ENCODE results near the gene JAKMIP3. TPM values are rescaled to one million over a fixed set of nuclear protein-coding genes. Genes with fewer than 3 reads are reported as not detected.

Gene JAKMIP3
- total RNA-seq, 2 experiments from 2014 or later = 0.40 to 0.52 TPM

GRCh38 chr10:132047575-132048293 is 18.0 kb upstream of the JAKMIP3 start:
- CTCF ChIA-PET = no interaction called here
- Mint-ChIP-seq H3K36me3 (ENCODE audit: low read depth) (no peaks in the 10 kb centered on the region), H3K27ac (no peak overlapping the region), H3K27me3 (ENCODE audit: low read depth) (peaks cover 24% of the 10 kb centered on the region), H3K4me1 (ENCODE audit: low read depth) (no peaks in the 10 kb centered on the region), H3K9me3 (peaks cover 5% of the 10 kb centered on the region), H3K4me3 (no peak overlapping the region)
- no peak for DNase-seq
- intact Hi-C loops (cut with micrococcal nuclease) = no loop called here

GRCh38 chr10:132048294-132048667 is 17.5 kb upstream of the JAKMIP3 start:
- no peak overlapping the region for H3K27ac Mint-ChIP-seq
- no peak overlapping the region for H3K4me3 Mint-ChIP-seq
- no peaks in the 10 kb centered on the region for H3K36me3 Mint-ChIP-seq (ENCODE audit: low read depth)
- peaks cover 26% of the 10 kb centered on the region for H3K27me3 Mint-ChIP-seq (ENCODE audit: low read depth)
- DNase-seq = no peak
- peaks cover 9% of the 10 kb centered on the region for H3K9me3 Mint-ChIP-seq
- no peaks in the 10 kb centered on the region for H3K4me1 Mint-ChIP-seq (ENCODE audit: low read depth)
- CTCF ChIA-PET = no interaction called here
- intact Hi-C loops (cut with micrococcal nuclease) = no loop called here

- H3K4me1 Mint-ChIP-seq (ENCODE audit: low read depth) = no peaks in the 10 kb centered on the region
- intact Hi-C loops (cut with micrococcal nuclease) = no loop called here
Measured at GRCh38 chr10:132050191-132050590, 15.6 kb upstream of the JAKMIP3 start.

GRCh38 chr10:132052124-132052523 is 13.6 kb upstream of the JAKMIP3 start:
- Mint-ChIP-seq H3K36me3 (ENCODE audit: low read depth) (no peaks in the 10 kb centered on the region), H3K4me3 (no peak overlapping the region), H3K27ac (no peak overlapping the region), H3K9me3 (peaks cover 12% of the 10 kb centered on the region), H3K4me1 (ENCODE audit: low read depth) (no peaks in the 10 kb centered on the region), H3K27me3 (ENCODE audit: low read depth) (peaks cover 23% of the 10 kb centered on the region)
- intact Hi-C loops (cut with micrococcal nuclease) = no loop called here
- CTCF ChIA-PET = no interaction called here
- DNase-seq = no peak

More at GRCh38 chr10:132050191-132050590, 15.6 kb upstream of the JAKMIP3 start:
- Mint-ChIP-seq H3K27ac (no peak overlapping the region), H3K27me3 (ENCODE audit: low read depth) (peaks cover 20% of the 10 kb centered on the region), H3K9me3 (peaks cover 12% of the 10 kb centered on the region), H3K4me3 (no peak overlapping the region), H3K36me3 (ENCODE audit: low read depth) (no peaks in the 10 kb centered on the region)
- DNase-seq = no peak
- CTCF ChIA-PET = no interaction called here

GRCh38 chr10:132054564-132054963 is 11.2 kb upstream of the JAKMIP3 start:
- CTCF ChIA-PET = no interaction called here
- no peak overlapping the region for H3K27ac Mint-ChIP-seq
- H3K9me3 Mint-ChIP-seq = peaks cover 12% of the 10 kb centered on the region
- no peaks in the 10 kb centered on the region for H3K36me3 Mint-ChIP-seq (ENCODE audit: low read depth)
- peaks cover 20% of the 10 kb centered on the region for H3K27me3 Mint-ChIP-seq (ENCODE audit: low read depth)
- intact Hi-C loops (cut with micrococcal nuclease) = no loop called here
- H3K4me1 Mint-ChIP-seq (ENCODE audit: low read depth) = no peaks in the 10 kb centered on the region
- no peak for DNase-seq
- no peak overlapping the region for H3K4me3 Mint-ChIP-seq

GRCh38 chr10:132055616-132056015 is 10.1 kb upstream of the JAKMIP3 start:
- Mint-ChIP-seq H3K4me1 (ENCODE audit: low read depth) (no peaks in the 10 kb centered on the region), H3K27me3 (ENCODE audit: low read depth) (peaks cover 16% of the 10 kb centered on the region), H3K9me3 (peaks cover 12% of the 10 kb centered on the region), H3K36me3 (ENCODE audit: low read depth) (no peaks in the 10 kb centered on the region), H3K27ac (no peak overlapping the region), H3K4me3 (no peak overlapping the region)
- CTCF ChIA-PET = interaction anchor here (0.6 kb wide), 1 partner anchor 169 kb away, joined by 3 read pairs; no protein-coding TSS in a partner anchor
- no peak for DNase-seq
- intact Hi-C loops (cut with micrococcal nuclease) = no loop called here

GRCh38 chr10:132056663-132057062 is 9.1 kb upstream of the JAKMIP3 start:
- Mint-ChIP-seq H3K4me1 (ENCODE audit: low read depth) (no peaks in the 10 kb centered on the region), H3K27ac (no peak overlapping the region), H3K36me3 (ENCODE audit: low read depth) (no peaks in the 10 kb centered on the region), H3K27me3 (ENCODE audit: low read depth) (peaks cover 16% of the 10 kb centered on the region), H3K9me3 (peaks cover 12% of the 10 kb centered on the region), H3K4me3 (no peak overlapping the region)
- DNase-seq = no peak
- intact Hi-C loops (cut with micrococcal nuclease) = no loop called here
- CTCF ChIA-PET = no interaction called here

GRCh38 chr10:132057191-132057681 is 8.5 kb upstream of the JAKMIP3 start:
- Mint-ChIP-seq H3K36me3 (ENCODE audit: low read depth) (no peaks in the 10 kb centered on the region), H3K4me1 (ENCODE audit: low read depth) (no peaks in the 10 kb centered on the region), H3K4me3 (no peak overlapping the region), H3K27ac (no peak overlapping the region), H3K27me3 (ENCODE audit: low read depth) (peaks cover 16% of the 10 kb centered on the region), H3K9me3 (peaks cover 10% of the 10 kb centered on the region)
- intact Hi-C loops (cut with micrococcal nuclease) = no loop called here
- CTCF ChIA-PET = no interaction called here
- DNase-seq = no peak

- intact Hi-C loops (cut with micrococcal nuclease) = no loop called here
- H3K9me3 Mint-ChIP-seq = peaks cover 4% of the 10 kb centered on the region
- no peaks in the 10 kb centered on the region for H3K4me1 Mint-ChIP-seq (ENCODE audit: low read depth)
- H3K27me3 Mint-ChIP-seq (ENCODE audit: low read depth) = peaks cover 14% of the 10 kb centered on the region
- H3K4me3 Mint-ChIP-seq = no peak overlapping the region
- H3K36me3 Mint-ChIP-seq (ENCODE audit: low read depth) = no peaks in the 10 kb centered on the region
- no peak for DNase-seq
- no peak overlapping the region for H3K27ac Mint-ChIP-seq
- CTCF ChIA-PET = no interaction called here
Measured at GRCh38 chr10:132058111-132058745, 7.5 kb upstream of the JAKMIP3 start.

- intact Hi-C loops (cut with micrococcal nuclease) = no loop called here
- no peak for DNase-seq
- no peak overlapping the region for H3K4me3 Mint-ChIP-seq
- CTCF ChIA-PET = interaction anchor here (0.7 kb wide), 1 partner anchor 173 kb away, joined by 3 read pairs; no protein-coding TSS in a partner anchor
- H3K27ac Mint-ChIP-seq = no peak overlapping the region
- H3K36me3 Mint-ChIP-seq (ENCODE audit: low read depth) = no peaks in the 10 kb centered on the region
- peaks cover 13% of the 10 kb centered on the region for H3K27me3 Mint-ChIP-seq (ENCODE audit: low read depth)
- H3K4me1 Mint-ChIP-seq (ENCODE audit: low read depth) = no peaks in the 10 kb centered on the region
- H3K9me3 Mint-ChIP-seq = no peaks in the 10 kb centered on the region
Measured at GRCh38 chr10:132058793-132059759, 6.7 kb upstream of the JAKMIP3 start.

- no peaks in the 10 kb centered on the region for H3K9me3 Mint-ChIP-seq
- H3K36me3 Mint-ChIP-seq (ENCODE audit: low read depth) = no peaks in the 10 kb centered on the region
- no peak overlapping the region for H3K4me3 Mint-ChIP-seq
- intact Hi-C loops (cut with micrococcal nuclease) = no loop called here
- H3K4me1 Mint-ChIP-seq (ENCODE audit: low read depth) = no peaks in the 10 kb centered on the region
- no peak overlapping the region for H3K27ac Mint-ChIP-seq
- CTCF ChIA-PET = interaction anchor here (0.5 to 0.7 kb wide), 2 partner anchors 17 to 174 kb away, joined by 3 to 4 read pairs; no protein-coding TSS in a partner anchor
- no peak for DNase-seq
- H3K27me3 Mint-ChIP-seq (ENCODE audit: low read depth) = peaks cover 9% of the 10 kb centered on the region
Measured at GRCh38 chr10:132059760-132060508, 5.8 kb upstream of the JAKMIP3 start.

- peaks cover 3% of the 10 kb centered on the region for H3K27me3 Mint-ChIP-seq (ENCODE audit: low read depth)
- CTCF ChIA-PET = no interaction called here
- DNase-seq = no peak
- no peak overlapping the region for H3K27ac Mint-ChIP-seq
- intact Hi-C loops (cut with micrococcal nuclease) = no loop called here
- H3K36me3 Mint-ChIP-seq (ENCODE audit: low read depth) = no peaks in the 10 kb centered on the region
- peaks cover 4% of the 10 kb centered on the region for H3K4me1 Mint-ChIP-seq (ENCODE audit: low read depth)
- H3K4me3 Mint-ChIP-seq = no peak overlapping the region
- no peaks in the 10 kb centered on the region for H3K9me3 Mint-ChIP-seq
Measured at GRCh38 chr10:132061030-132061429, 4.7 kb upstream of the JAKMIP3 start.
